ENCODE results near the gene KRT34. TPM values are rescaled to one million over a fixed set of nuclear protein-coding genes. Genes with fewer than 3 reads are reported as not detected.
"Not testable (repeated sequence)": the region's sequence is repeated elsewhere in the genome, so short reads cannot be mapped to it uniquely, and the experiment has no call there.

The KRT34 gene
- total RNA-seq, 5 donors from 2014 or later (not counting 1 experiment from before 2014, with no cell fraction given): not detected

- H3K27me3 ChIP-seq (replicated peaks in 1 of 2; ENCODE audit: control insufficient read depth in 2 of 2, extremely low read depth in 1 of 2, insufficient read depth in 2 of 2, low read length in 1 of 2): no peaks in the 10 kb centered on the region
- no peak overlapping the region for H3K4me3 ChIP-seq (ENCODE audit: control insufficient read depth in 1 of 2, extremely low read depth in 1 of 2, low read length in 1 of 2)
- no peak overlapping the region for H3K27ac ChIP-seq (ENCODE audit: low read length)
- ATAC-seq (replicated peaks in 1 of 4) (no peak), DNase-seq (no peak)
- H3K4me3 Mint-ChIP-seq: no peak overlapping the region
- H3K36me3 ChIP-seq (ENCODE audit: control insufficient read depth in 2 of 2, extremely low read depth in 1 of 2, insufficient read depth in 1 of 2, low read length in 1 of 2): no peaks in the 10 kb centered on the region
- ChIA-PET POLR2A (no interaction called here), CTCF (no interaction called here)
- peaks cover 4 to 17% (median 8%) of the 10 kb centered on the region in 3 donors for H3K9me3 Mint-ChIP-seq
- peaks cover 4% of the 10 kb centered on the region for H3K36me3 Mint-ChIP-seq
- no peaks in the 10 kb centered on the region for H3K4me1 ChIP-seq (ENCODE audit: control insufficient read depth in 1 of 2, extremely low read depth in 1 of 2, insufficient read depth in 2 of 2, low read length in 2 of 2)
- H3K27ac Mint-ChIP-seq: no peak overlapping the region
- H3K27me3 Mint-ChIP-seq: peaks cover 0 to 5% of the 10 kb centered on the region in 2 donors
- WGBS (ENCODE audit: insufficient coverage): 100% methylated on average over 1 of the region's 1 CpG
- H3K4me1 Mint-ChIP-seq: peaks cover 3 to 14% (median 4%) of the 10 kb centered on the region in 3 donors
- H3K9me3 ChIP-seq: no peaks in the 10 kb centered on the region
Measured at GRCh38 chr17:41383690-41384089, 1.6 kb upstream of the KRT34 start.

- peaks cover 4% of the 10 kb centered on the region for H3K36me3 Mint-ChIP-seq
- POLR2A ChIA-PET: no interaction called here
- no peak overlapping the region for H3K4me3 Mint-ChIP-seq
- H3K4me1 Mint-ChIP-seq: peaks cover 16 to 27% (median 17%) of the 10 kb centered on the region in 3 donors
- DNase-seq (no peak), ATAC-seq (replicated peaks in 1 of 4) (no peak)
- H3K9me3 Mint-ChIP-seq: peaks cover 4 to 13% (median 7%) of the 10 kb centered on the region in 3 donors
- Histone ChIP-seq H3K4me1 (ENCODE audit: control insufficient read depth in 1 of 2, extremely low read depth in 1 of 2, insufficient read depth in 2 of 2, low read length in 2 of 2) (peaks cover 2 to 6% of the 10 kb centered on the region in 2 experiments), H3K9me3 (no peaks in the 10 kb centered on the region), H3K27me3 (replicated peaks in 1 of 2; ENCODE audit: control insufficient read depth in 2 of 2, extremely low read depth in 1 of 2, insufficient read depth in 2 of 2, low read length in 1 of 2) (no peaks in the 10 kb centered on the region), H3K36me3 (ENCODE audit: control insufficient read depth in 2 of 2, extremely low read depth in 1 of 2, insufficient read depth in 1 of 2, low read length in 1 of 2) (no peaks in the 10 kb centered on the region), H3K4me3 (ENCODE audit: control insufficient read depth in 1 of 2, extremely low read depth in 1 of 2, low read length in 1 of 2) (no peak overlapping the region), H3K27ac (ENCODE audit: low read length) (no peak overlapping the region)
- WGBS (ENCODE audit: insufficient coverage): no CpG with 5 or more reads among the region's 1 CpG
- CTCF ChIA-PET: no interaction called here
- no peak overlapping the region for H3K27ac Mint-ChIP-seq
- H3K27me3 Mint-ChIP-seq: peaks cover 0 to 5% of the 10 kb centered on the region in 2 donors
Measured at GRCh38 chr17:41382394-41382793, 288 bp upstream of the KRT34 start.

- H3K27ac Mint-ChIP-seq; H3K27me3 ChIP-seq (replicated peaks in 1 of 2; ENCODE audit: control insufficient read depth in 2 of 2, extremely low read depth in 1 of 2, insufficient read depth in 2 of 2, low read length in 1 of 2); H3K4me3 ChIP-seq (ENCODE audit: control insufficient read depth in 1 of 2, extremely low read depth in 1 of 2, low read length in 1 of 2); H3K4me1 ChIP-seq (ENCODE audit: control insufficient read depth in 1 of 2, extremely low read depth in 1 of 2, insufficient read depth in 2 of 2, low read length in 2 of 2); CTCF ChIA-PET; H3K9me3 ChIP-seq; ATAC-seq (replicated peaks in 1 of 4); H3K9me3 Mint-ChIP-seq; DNase-seq; H3K27me3 Mint-ChIP-seq; H3K4me3 Mint-ChIP-seq; H3K27ac ChIP-seq (ENCODE audit: low read length); H3K36me3 ChIP-seq (ENCODE audit: control insufficient read depth in 2 of 2, extremely low read depth in 1 of 2, insufficient read depth in 1 of 2, low read length in 1 of 2); H3K36me3 Mint-ChIP-seq; POLR2A ChIA-PET: not testable (repeated sequence)
- 95% methylated on average over 6 of the region's 7 CpGs for WGBS (ENCODE audit: insufficient coverage)
- H3K4me1 Mint-ChIP-seq: peaks cover 16 to 36% (median 22%) of the 10 kb centered on the region in 3 donors
Measured at GRCh38 chr17:41380091-41380490, 2.0 kb downstream of the KRT34 start.

GRCh38 chr17:41377546-41377945 is 4.6 kb downstream of the KRT34 start:
- Histone ChIP-seq H3K4me1 (ENCODE audit: control insufficient read depth in 1 of 2, extremely low read depth in 1 of 2, insufficient read depth in 2 of 2, low read length in 2 of 2) (peaks cover 2 to 6% of the 10 kb centered on the region in 2 experiments), H3K27ac (ENCODE audit: low read length) (no peak overlapping the region), H3K9me3 (no peaks in the 10 kb centered on the region), H3K4me3 (ENCODE audit: control insufficient read depth in 1 of 2, extremely low read depth in 1 of 2, low read length in 1 of 2) (no peak overlapping the region), H3K27me3 (replicated peaks in 1 of 2; ENCODE audit: control insufficient read depth in 2 of 2, extremely low read depth in 1 of 2, insufficient read depth in 2 of 2, low read length in 1 of 2) (no peaks in the 10 kb centered on the region), H3K36me3 (ENCODE audit: control insufficient read depth in 2 of 2, extremely low read depth in 1 of 2, insufficient read depth in 1 of 2, low read length in 1 of 2) (no peaks in the 10 kb centered on the region)
- no peak for ATAC-seq (replicated peaks in 1 of 4)
- H3K27ac Mint-ChIP-seq: no peak overlapping the region
- H3K4me1 Mint-ChIP-seq: peaks cover 16 to 36% (median 22%) of the 10 kb centered on the region in 3 donors
- CTCF ChIA-PET: no interaction called here
- 40% methylated on average over 1 of the region's 2 CpGs for WGBS (ENCODE audit: insufficient coverage)
- POLR2A ChIA-PET: interaction anchor here in 1 of 2 donors (0.6 kb wide), 1 partner anchor 685 kb away, joined by 3 read pairs; no protein-coding TSS in a partner anchor
- no peaks in the 10 kb centered on the region for H3K36me3 Mint-ChIP-seq
- H3K9me3 Mint-ChIP-seq: peaks cover 3 to 11% (median 9%) of the 10 kb centered on the region in 3 donors
- no peak overlapping the region for H3K4me3 Mint-ChIP-seq
- no peak for DNase-seq
- peaks cover 0 to 9% of the 10 kb centered on the region in 2 donors for H3K27me3 Mint-ChIP-seq

GRCh38 chr17:41369713-41370112 is 12.4 kb downstream of the KRT34 start, which contains the start of gene KRT33B:
Gene KRT33B (minus strand): TSS chr17:41369813. CDS start chr17:41369750, 63 bp downstream.
- no peaks in the 10 kb centered on the region for H3K36me3 Mint-ChIP-seq
- 100% methylated on average over 1 of the region's 1 CpG for WGBS (ENCODE audit: insufficient coverage)
- H3K27me3 Mint-ChIP-seq: peaks cover 0 to 5% of the 10 kb centered on the region in 2 donors
- Histone ChIP-seq H3K27ac (ENCODE audit: low read length) (no peak within 1 kb of the TSS), H3K4me1 (ENCODE audit: control insufficient read depth in 1 of 2, extremely low read depth in 1 of 2, insufficient read depth in 2 of 2, low read length in 2 of 2) (no peaks in the 10 kb centered on the region), H3K36me3 (ENCODE audit: control insufficient read depth in 2 of 2, extremely low read depth in 1 of 2, insufficient read depth in 1 of 2, low read length in 1 of 2) (no peaks in the 10 kb centered on the region), H3K4me3 (ENCODE audit: control insufficient read depth in 1 of 2, extremely low read depth in 1 of 2, low read length in 1 of 2) (no peak within 1 kb of the TSS), H3K9me3 (no peaks in the 10 kb centered on the region), H3K27me3 (replicated peaks in 1 of 2; ENCODE audit: control insufficient read depth in 2 of 2, extremely low read depth in 1 of 2, insufficient read depth in 2 of 2, low read length in 1 of 2) (peaks cover 0 to 2% of the 10 kb centered on the region in 2 experiments)
- no peak for ATAC-seq (replicated peaks in 1 of 4)
- peaks cover 2 to 15% (median 11%) of the 10 kb centered on the region in 3 donors for H3K4me1 Mint-ChIP-seq
- ChIA-PET POLR2A (no interaction called here), CTCF (no interaction called here)
- H3K9me3 Mint-ChIP-seq: peaks cover 3 to 7% (median 5%) of the 10 kb centered on the region in 3 donors
- H3K27ac Mint-ChIP-seq: no peak within 1 kb of the TSS
- H3K4me3 Mint-ChIP-seq: no peak within 1 kb of the TSS
- DNase-seq: no peak

GRCh38 chr17:41369023-41369422 is 13.1 kb downstream of the KRT34 start:
- CTCF ChIA-PET: no interaction called here
- Histone ChIP-seq H3K27ac (ENCODE audit: low read length) (no peak overlapping the region), H3K36me3 (ENCODE audit: control insufficient read depth in 2 of 2, extremely low read depth in 1 of 2, insufficient read depth in 1 of 2, low read length in 1 of 2) (no peaks in the 10 kb centered on the region), H3K4me3 (ENCODE audit: control insufficient read depth in 1 of 2, extremely low read depth in 1 of 2, low read length in 1 of 2) (no peak overlapping the region), H3K27me3 (replicated peaks in 1 of 2; ENCODE audit: control insufficient read depth in 2 of 2, extremely low read depth in 1 of 2, insufficient read depth in 2 of 2, low read length in 1 of 2) (peaks cover 0 to 2% of the 10 kb centered on the region in 2 experiments), H3K4me1 (ENCODE audit: control insufficient read depth in 1 of 2, extremely low read depth in 1 of 2, insufficient read depth in 2 of 2, low read length in 2 of 2) (no peaks in the 10 kb centered on the region), H3K9me3 (no peaks in the 10 kb centered on the region)
- no peaks in the 10 kb centered on the region for H3K27me3 Mint-ChIP-seq
- H3K27ac Mint-ChIP-seq: no peak overlapping the region
- DNase-seq (no peak), ATAC-seq (replicated peaks in 1 of 4) (no peak)
- H3K4me3 Mint-ChIP-seq: no peak overlapping the region
- POLR2A ChIA-PET: no interaction called here
- 83% methylated on average over 1 of the region's 2 CpGs for WGBS (ENCODE audit: insufficient coverage)
- peaks cover 7 to 21% (median 11%) of the 10 kb centered on the region in 3 donors for H3K4me1 Mint-ChIP-seq
- no peaks in the 10 kb centered on the region for H3K36me3 Mint-ChIP-seq
- H3K9me3 Mint-ChIP-seq: peaks cover 0 to under 1% (median 0%) of the 10 kb centered on the region in 3 donors

Measured in T-cell (primary cell).